AG08396 (cell line): ENCODE measurements around the gene BRWD1.

Source experiments
- DNase-seq: peaks from one replicate; pipeline ENCODE4 v3.0.0; 2012; ENCODE audit warnings: low spot score, mixed read lengths

BRWD1 gene

GRCh38 chr21:39134288-39134810, 179.1 kb downstream of the BRWD1 start:
- DNase-seq: no peak
